Mesenchymal stem cell (in vitro differentiated cells and primary cell): Measurements from ENCODE around the gene AKAP8L. TPM values are rescaled to one million over a fixed set of nuclear protein-coding genes. Genes with fewer than 3 reads are reported as not detected.

Source experiments
- DNase-seq: peaks from one replicate; pipeline ENCODE4 v3.0.0-alpha.2; 2013
- H2AFZ ChIP-seq: one replicate; pipeline ENCODE4 v1.6.1; 2013; ENCODE audit warnings: low read depth, mild to moderate bottlenecking, control low read depth, inconsistent platforms, low read length, moderate library complexity
- H2AK5ac ChIP-seq: 2 replicates; pipeline ENCODE4 v1.6.1; 2013; ENCODE audit warnings: low read length, moderate library complexity, mild to moderate bottlenecking, inconsistent platforms; ENCODE audit not compliant: severe bottlenecking
- H2BK120ac ChIP-seq: one replicate; pipeline ENCODE4 v1.6.1; 2013; ENCODE audit warnings: low read depth, mild to moderate bottlenecking, inconsistent platforms, low read length, moderate library complexity
- H2BK12ac ChIP-seq, 2 experiments: one replicate each; pipeline ENCODE4 v1.6.1; 2013; ENCODE audit warnings: inconsistent platforms in 2 of 2, low read length in 2 of 2, mild to moderate bottlenecking in 2 of 2, moderate library complexity in 2 of 2, control low read depth in 1 of 2
- H2BK15ac ChIP-seq: one replicate; pipeline ENCODE4 v1.6.1; 2013; ENCODE audit warnings: mild to moderate bottlenecking, low read depth, inconsistent platforms; ENCODE audit not compliant: poor library complexity, severe bottlenecking
- H2BK5ac ChIP-seq: 2 replicates; pipeline ENCODE4 v1.6.1; 2013; ENCODE audit warnings: low read depth, mild to moderate bottlenecking, low read length, control low read depth, inconsistent platforms; ENCODE audit not compliant: poor library complexity, severe bottlenecking
- H3K14ac ChIP-seq, 2 experiments: one replicate each; pipeline ENCODE4 v1.6.1; 2013; ENCODE audit warnings: inconsistent platforms in 2 of 2, low read length in 2 of 2, control low read depth in 1 of 2, mild to moderate bottlenecking in 1 of 2, moderate library complexity in 1 of 2
- H3K18ac ChIP-seq, 2 experiments: one replicate each; pipeline ENCODE4 v1.6.1; 2013; ENCODE audit warnings: inconsistent platforms in 2 of 2, low read length in 2 of 2, control low read depth in 1 of 2, low read depth in 1 of 2, mild to moderate bottlenecking in 1 of 2
- H3K23ac ChIP-seq, 2 experiments: one replicate each; pipeline ENCODE4 v1.6.1; 2013; ENCODE audit warnings: inconsistent platforms in 2 of 2, low read length in 2 of 2, mild to moderate bottlenecking in 2 of 2, moderate library complexity in 2 of 2, control low read depth in 1 of 2
- H3K27ac ChIP-seq: 2 replicates; pipeline ENCODE4 v1.5.1; 2013; ENCODE audit warnings: mild to moderate bottlenecking, moderate library complexity, low read length, control low read depth, inconsistent platforms; ENCODE audit not compliant: poor library complexity, severe bottlenecking
- H3K27me3 ChIP-seq, 2 experiments: 2 replicates each; pipeline versions ENCODE4 v1.6.1 to v1.7.0; 2013; ENCODE audit warnings: low read length in 2 of 2, mild to moderate bottlenecking in 2 of 2, moderate library complexity in 2 of 2, control low read depth in 1 of 2, inconsistent platforms in 1 of 2; ENCODE audit not compliant: control insufficient read depth in 1 of 2, insufficient read depth in 1 of 2
- H3K36me3 ChIP-seq, 2 experiments: 2 replicates each; pipeline versions ENCODE4 v1.6.1 to v1.7.0; 2013; ENCODE audit warnings: low read length in 2 of 2, control low read depth in 1 of 2, inconsistent platforms in 1 of 2, low read depth in 1 of 2, mild to moderate bottlenecking in 1 of 2; ENCODE audit not compliant: insufficient read depth in 2 of 2, control insufficient read depth in 1 of 2
- H3K4ac ChIP-seq, 2 experiments: one replicate each; pipeline ENCODE4 v1.6.1; 2013; ENCODE audit warnings: inconsistent platforms in 2 of 2, low read length in 2 of 2, mild to moderate bottlenecking in 2 of 2, moderate library complexity in 2 of 2, control low read depth in 1 of 2, low read depth in 1 of 2
- H3K4me1 ChIP-seq: 2 replicates; pipeline ENCODE4 v1.6.1; 2013; ENCODE audit warnings: low read depth, low read length, control low read depth; ENCODE audit not compliant: control insufficient read depth, insufficient read depth
- H3K4me2 ChIP-seq: 2 replicates; pipeline ENCODE4 v1.6.1; 2013; ENCODE audit warnings: low read length, mild to moderate bottlenecking, inconsistent platforms; ENCODE audit not compliant: poor library complexity, severe bottlenecking
- H3K4me3 ChIP-seq, 2 experiments: 2 replicates each; pipeline versions ENCODE4 v1.5.1 to v1.7.0; 2013; ENCODE audit warnings: low read length in 2 of 2, mild to moderate bottlenecking in 2 of 2, control low read depth in 1 of 2, low read depth in 1 of 2; ENCODE audit not compliant: insufficient read depth in 1 of 2
- H3K79me1 ChIP-seq: replicated peaks from 2 replicates; pipeline ENCODE4 v1.6.1; 2013; ENCODE audit warnings: mild to moderate bottlenecking, control low read depth, low read length, inconsistent platforms; ENCODE audit not compliant: poor library complexity, severe bottlenecking
- H3K9ac ChIP-seq: 2 replicates; pipeline ENCODE4 v1.7.0; 2013; ENCODE audit warnings: mild to moderate bottlenecking, low read length, moderate library complexity
- H3K9me3 ChIP-seq: 2 replicates; pipeline ENCODE4 v1.7.0; 2013; ENCODE audit warnings: mild to moderate bottlenecking, low read length; ENCODE audit not compliant: control insufficient read depth
- H4K8ac ChIP-seq: one replicate; pipeline ENCODE4 v1.6.1; 2013; ENCODE audit warnings: inconsistent platforms, mild to moderate bottlenecking, low read length, moderate library complexity
- H4K91ac ChIP-seq: one replicate; pipeline ENCODE4 v1.6.1; 2013; ENCODE audit warnings: mild to moderate bottlenecking, low read length, inconsistent platforms
- WGBS: methylation state at CpG from one replicate; pipeline ENCODE4 v1.1.7; 2013; ENCODE audit warnings: mixed read lengths; 5-methylcytosine and 5-hydroxymethylcytosine counted together
- polyA plus RNA-seq, 2 experiments: library from polyadenylated mRNA; stranded (reverse); fragments of 200-250 nt; gene quantifications; one replicate each; pipeline ENCODE4 v1.2.3, GENCODE V29; 2013

The AKAP8L gene, protein sequence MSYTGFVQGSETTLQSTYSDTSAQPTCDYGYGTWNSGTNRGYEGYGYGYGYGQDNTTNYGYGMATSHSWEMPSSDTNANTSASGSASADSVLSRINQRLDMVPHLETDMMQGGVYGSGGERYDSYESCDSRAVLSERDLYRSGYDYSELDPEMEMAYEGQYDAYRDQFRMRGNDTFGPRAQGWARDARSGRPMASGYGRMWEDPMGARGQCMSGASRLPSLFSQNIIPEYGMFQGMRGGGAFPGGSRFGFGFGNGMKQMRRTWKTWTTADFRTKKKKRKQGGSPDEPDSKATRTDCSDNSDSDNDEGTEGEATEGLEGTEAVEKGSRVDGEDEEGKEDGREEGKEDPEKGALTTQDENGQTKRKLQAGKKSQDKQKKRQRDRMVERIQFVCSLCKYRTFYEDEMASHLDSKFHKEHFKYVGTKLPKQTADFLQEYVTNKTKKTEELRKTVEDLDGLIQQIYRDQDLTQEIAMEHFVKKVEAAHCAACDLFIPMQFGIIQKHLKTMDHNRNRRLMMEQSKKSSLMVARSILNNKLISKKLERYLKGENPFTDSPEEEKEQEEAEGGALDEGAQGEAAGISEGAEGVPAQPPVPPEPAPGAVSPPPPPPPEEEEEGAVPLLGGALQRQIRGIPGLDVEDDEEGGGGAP
- 54.6 TPM for polyA plus RNA-seq (2013, experiment 1 of 2)
- 48.4 TPM for polyA plus RNA-seq (2013, experiment 2 of 2)

DNA sequence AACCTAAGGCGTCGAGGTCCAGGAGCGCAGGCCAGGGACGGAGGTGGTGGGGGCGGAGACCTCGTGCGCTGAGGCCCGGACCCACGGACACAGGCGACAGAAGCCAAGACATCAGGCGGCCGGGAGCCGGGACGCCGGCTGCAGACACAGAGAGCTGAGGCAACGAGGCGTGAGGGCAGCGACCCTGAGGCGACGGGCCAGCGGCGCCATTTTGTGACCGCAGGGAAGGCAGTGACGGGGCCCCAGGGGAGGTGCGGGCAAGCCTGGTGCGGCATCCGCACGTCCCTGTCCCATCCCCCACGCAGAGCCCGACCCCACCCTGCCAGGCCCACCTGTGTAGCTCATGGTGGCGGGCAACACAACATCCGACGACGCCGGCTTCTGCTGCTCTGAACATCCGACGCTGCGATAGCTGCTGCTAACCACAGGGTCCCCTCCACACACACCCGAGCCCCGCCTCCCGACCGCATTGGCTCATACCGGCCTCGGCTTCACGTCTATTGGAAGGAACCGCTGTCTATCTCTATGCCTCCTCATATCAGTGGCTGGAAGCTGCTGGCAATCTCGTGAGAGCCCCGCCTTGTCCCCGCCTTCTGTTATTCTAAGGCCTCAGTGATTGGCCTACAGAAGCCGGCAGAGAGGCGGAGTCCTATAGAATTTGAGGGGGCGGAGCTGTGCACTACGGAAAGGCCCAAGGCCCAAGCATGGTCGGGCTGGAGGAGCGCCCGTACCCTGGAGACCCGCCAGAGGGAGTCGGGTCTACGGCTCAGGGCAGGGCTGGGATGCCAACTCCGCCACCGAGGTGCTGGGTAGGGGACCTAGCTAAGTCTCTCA is at the start of gene AKAP8L:
AKAP8L (minus strand) TSS at position 410 of the 834 bp plus-strand sequence; CDS start at position 345, 65 bp downstream.
- DNase-seq = peak; percentile 100
- peaks cover 41 to 45% of the 10 kb centered on the region in 2 experiments for H3K36me3 ChIP-seq

DNA sequence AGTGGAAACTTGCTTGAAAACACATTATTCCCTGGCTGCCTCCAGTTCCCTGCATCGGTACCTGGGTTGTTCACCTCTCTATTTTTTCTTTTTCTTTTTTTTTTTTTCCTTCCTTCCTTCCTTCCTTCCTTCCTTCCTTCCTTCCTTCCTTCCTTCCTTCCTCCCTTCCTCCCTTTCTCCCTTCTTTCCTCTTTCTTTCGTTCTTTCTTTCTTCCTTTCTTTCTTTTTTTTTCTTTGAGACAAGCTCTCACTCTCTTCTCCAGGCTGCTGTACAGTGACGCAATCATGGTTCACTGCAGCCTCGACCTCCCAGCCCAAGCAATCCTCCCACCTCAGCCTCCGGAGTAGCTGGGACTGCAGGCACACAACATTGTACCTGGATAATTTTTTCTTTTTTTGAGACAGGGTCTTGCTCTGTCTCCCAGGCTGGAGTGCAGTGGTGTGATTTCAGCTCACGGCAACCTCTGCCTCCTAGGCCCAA is 49.0 kb upstream of the AKAP8L start:
- Histone ChIP-seq H3K9me3 (peaks cover under 1% of the 10 kb centered on the region), H3K4me3 (no peak overlapping the region), H3K23ac (no peak overlapping the region), H3K79me1 (no peaks in the 10 kb centered on the region), H3K14ac (no peak overlapping the region), H2BK15ac (no peak overlapping the region), H3K4ac (no peak overlapping the region), H3K18ac (no peak overlapping the region), H3K36me3 (no peaks in the 10 kb centered on the region), H3K27me3 (peaks cover 3 to 34% of the 10 kb centered on the region in 2 experiments), H4K91ac (no peak overlapping the region), H2BK120ac (no peak overlapping the region), H4K8ac (no peak overlapping the region), H3K27ac (no peak overlapping the region), H3K9ac (no peak overlapping the region), H2BK5ac (no peak overlapping the region), H2AK5ac (no peak overlapping the region), H3K4me1 (peaks cover 3% of the 10 kb centered on the region), H3K4me2 (no peak overlapping the region), H2AFZ (no peak overlapping the region), H2BK12ac (no peak overlapping the region)
- 63% methylated on average over 4 of the region's 6 CpGs for WGBS
- DNase-seq = no peak

More for the DNA sequence above, at the start of gene AKAP8L:
- Histone ChIP-seq H3K4ac (peak within 1 kb of the TSS; percentile 95 to 98), H2BK5ac (peak within 1 kb of the TSS; percentile 68), H3K4me1 (peaks cover 7% of the 10 kb centered on the region), H3K9me3 (peaks cover 8% of the 10 kb centered on the region), H3K9ac (peak within 1 kb of the TSS; percentile 96), H2BK120ac (peak within 1 kb of the TSS; percentile 68), H3K18ac (peak within 1 kb of the TSS; percentile 89 to 97), H4K8ac (peak within 1 kb of the TSS; percentile 98), H3K79me1 (peaks cover 12% of the 10 kb centered on the region), H3K4me2 (peak within 1 kb of the TSS; percentile 69), H2BK12ac (peak within 1 kb of the TSS; percentile 3 to 11), H3K4me3 (peak within 1 kb of the TSS; percentile 78 to 91), H3K27ac (peak within 1 kb of the TSS; percentile 87), H3K27me3 (no peaks in the 10 kb centered on the region), H3K23ac (peak within 1 kb of the TSS; percentile 86 to 100), H3K14ac (peak within 1 kb of the TSS in 1 of 2 experiments; percentile 37), H2AFZ (peak within 1 kb of the TSS; percentile 7), H2AK5ac (peak within 1 kb of the TSS; percentile 88), H4K91ac (peak within 1 kb of the TSS; percentile 95), H2BK15ac (peak within 1 kb of the TSS; percentile 74)
- WGBS = 0% methylated on average over 51 of the region's 61 CpGs

DNA sequence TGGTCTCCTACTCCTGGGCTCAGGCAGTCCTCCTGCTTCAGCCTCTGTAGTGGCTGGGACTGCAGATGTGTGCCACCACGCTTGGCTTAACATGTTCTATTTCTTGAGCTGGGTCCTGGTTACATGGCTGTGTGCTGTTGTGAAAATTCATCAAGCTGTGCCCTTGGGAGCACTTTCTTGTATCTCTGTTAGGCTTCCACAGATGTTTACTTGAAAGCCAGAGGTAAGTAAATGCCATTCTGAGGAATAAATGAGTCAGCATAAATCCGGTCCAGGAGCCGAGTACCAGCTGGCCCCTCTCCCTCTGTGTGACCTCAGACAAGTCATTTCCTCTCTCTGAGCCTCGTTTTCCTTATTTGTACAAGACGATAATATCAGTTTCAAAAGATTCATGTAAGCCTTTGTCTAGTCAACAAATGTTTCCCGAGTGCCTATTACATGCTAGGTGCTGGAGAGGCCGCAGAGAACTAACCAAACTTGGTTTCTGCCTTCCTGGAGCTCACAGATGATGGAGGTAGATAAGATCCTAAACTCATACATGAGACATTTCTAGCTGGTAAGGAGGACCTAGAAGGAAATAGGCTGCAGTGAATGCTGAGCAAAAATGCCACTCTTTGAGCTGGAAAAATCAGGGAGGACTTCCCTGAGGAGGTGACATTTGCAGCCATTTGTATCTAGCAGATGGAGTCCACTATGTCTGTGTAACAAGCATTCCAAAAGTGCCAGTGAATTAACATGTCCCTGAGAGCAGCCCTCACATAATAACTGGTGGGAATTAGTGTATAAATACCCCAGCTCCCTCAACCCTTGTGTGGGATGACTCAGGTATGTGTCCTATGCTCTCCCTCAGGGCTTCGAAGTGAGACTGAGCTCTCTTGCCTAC is 48.3 kb upstream of the AKAP8L start:
- H3K36me3 ChIP-seq = no peaks in the 10 kb centered on the region
- H3K9me3 ChIP-seq = no peaks in the 10 kb centered on the region
- H4K91ac ChIP-seq = no peak overlapping the region
- no peak overlapping the region for H3K18ac ChIP-seq
- no peak overlapping the region for H2BK15ac ChIP-seq
- no peak overlapping the region for H3K14ac ChIP-seq
- H2AK5ac ChIP-seq = no peak overlapping the region
- H3K27me3 ChIP-seq = peaks cover 3 to 34% of the 10 kb centered on the region in 2 experiments
- no peak overlapping the region for H3K4ac ChIP-seq
- H3K4me2 ChIP-seq = no peak overlapping the region
- no peak overlapping the region for H4K8ac ChIP-seq
- no peak overlapping the region for H2BK12ac ChIP-seq
- no peaks in the 10 kb centered on the region for H3K79me1 ChIP-seq
- no peak overlapping the region for H3K23ac ChIP-seq
- no peak overlapping the region for H3K27ac ChIP-seq
- no peak overlapping the region for H3K4me3 ChIP-seq
- H2AFZ ChIP-seq = no peak overlapping the region
- no peak overlapping the region for H2BK120ac ChIP-seq
- H3K4me1 ChIP-seq = peaks cover 3% of the 10 kb centered on the region
- no peak overlapping the region for H2BK5ac ChIP-seq
- DNase-seq = peak; percentile 68
- no peak overlapping the region for H3K9ac ChIP-seq
- WGBS = 40% methylated on average over 8 of the region's 8 CpGs
